Measurements from ENCODE around the gene KRT78. TPM values are rescaled to one million over a fixed set of nuclear protein-coding genes. Genes with fewer than 3 reads are reported as not detected.
A peak's percentile ranks its signal among the peaks of the same experiment; 100 is the strongest.

Gene KRT78
- total and polyA plus RNA-seq, 9 of the 15 experiments (the other 6 are each of a cell fraction or from before 2014, with no cell fraction given), result not detected

GRCh38 chr12:52805739-52806138, 43.1 kb downstream of the KRT78 start:
- Histone ChIP-seq H3K9me1 (ENCODE audit: control insufficient read depth, insufficient read depth, low read length) (no peaks in the 10 kb centered on the region), H3K4me1 (replicated peaks in 1 of 2; ENCODE audit: control insufficient read depth in 2 of 2, insufficient read depth in 2 of 2, low read length in 2 of 2) (no peaks in the 10 kb centered on the region; a peak in 1 of 5 replicates), H4K20me1 (replicated peaks; ENCODE audit: control insufficient read depth, insufficient read depth, low read length) (peaks cover 4% of the 10 kb centered on the region; the same call in 1 of the 2 replicates), H3K9me3 (replicated peaks; ENCODE audit: control insufficient read depth, insufficient read depth, low read depth, low read length) (no peaks in the 10 kb centered on the region), H3K4me3 (no peak overlapping the region), H3K27me3 (ENCODE audit: control insufficient read depth in 2 of 2, insufficient read depth in 2 of 2, low read length in 2 of 2) (peaks cover 19 to 45% of the 10 kb centered on the region in 2 experiments), H2AFZ (ENCODE audit: low read depth, low read length) (no peak overlapping the region), H3K79me2 (ENCODE audit: control insufficient read depth, insufficient read depth, low read length) (no peaks in the 10 kb centered on the region), H3K27ac (ENCODE audit: extremely low read depth, low read depth, low read length) (no peak overlapping the region), H3K4me2 (ENCODE audit: insufficient read depth, low read length) (no peak overlapping the region), H3K9ac (ENCODE audit: insufficient read depth in 1 of 2, low read depth in 2 of 2, low read length in 2 of 2) (no peak overlapping the region), H3K36me3 (ENCODE audit: control insufficient read depth, insufficient read depth, low read length) (no peaks in the 10 kb centered on the region)
- ATAC-seq (no peak), DNase-seq (ENCODE audit: extremely low read depth in 1 of 4, low spot score in 3 of 4) (no peak), FAIRE-seq (no peak)
- 6% methylated on average over 3 of the region's 3 CpGs for WGBS (ENCODE audit: insufficient coverage, low coverage, missing lambda C conversion rate)
- no TSS peak for BruUV-seq (replicated peaks)
- intact Hi-C loops (cut with micrococcal nuclease) (no loop called here), in situ Hi-C loops (cut with MboI) (no loop called here)
- TF ChIP-seq ARID2 (IDR thresholded peaks at IDR 0.05) (no peak), ADNP (tag; IDR thresholded peaks at IDR 0.05) (no peak), ZNF699 (CRISPR knock-in tag; IDR thresholded peaks at IDR 0.05; ENCODE audit: insufficient replicate concordance) (no peak), IFI16 (CRISPR knock-in tag; IDR thresholded peaks at IDR 0.05) (no peak), JUN (IDR thresholded peaks at IDR 0.05; ENCODE audit: borderline replicate concordance, low read depth, low read length) (no peak), JUN (CRISPR knock-in tag; IDR thresholded peaks at IDR 0.05; ENCODE audit: borderline replicate concordance) (no peak)
- CTCF ChIA-PET (ENCODE audit: low intra/inter-chr PET ratio), result no interaction called here
- POLR2A ChIA-PET, result interaction anchor here (0.6 to 0.8 kb wide), 2 partner anchors 10 to 89 kb away, joined by 3 read pairs; partner anchors contain the start of gene KRT3

- H3K4me2 ChIP-seq (ENCODE audit: insufficient read depth, low read length), result no peak overlapping the region
- intact Hi-C loops (cut with micrococcal nuclease), result no loop called here
- no peak overlapping the region for H3K4me3 ChIP-seq
- no peaks in the 10 kb centered on the region for H3K36me3 ChIP-seq (ENCODE audit: control insufficient read depth, insufficient read depth, low read length)
- H3K9me3 ChIP-seq (replicated peaks; ENCODE audit: control insufficient read depth, insufficient read depth, low read depth, low read length), result no peaks in the 10 kb centered on the region
- ChIA-PET CTCF (ENCODE audit: low intra/inter-chr PET ratio) (no interaction called here), POLR2A (interaction anchor here (0.6 kb wide), 1 partner anchor 88 kb away, joined by 3 read pairs; no protein-coding TSS in a partner anchor)
- H3K79me2 ChIP-seq (ENCODE audit: control insufficient read depth, insufficient read depth, low read length), result no peaks in the 10 kb centered on the region
- H3K27me3 ChIP-seq (ENCODE audit: control insufficient read depth in 2 of 2, insufficient read depth in 2 of 2, low read length in 2 of 2), result peaks cover 19 to 45% of the 10 kb centered on the region in 2 experiments; a peak in 4 of 5 replicates
- 8% methylated on average over 1 of the region's 1 CpG for WGBS (ENCODE audit: insufficient coverage, low coverage, missing lambda C conversion rate)
- DNase-seq (ENCODE audit: extremely low read depth in 1 of 4, low spot score in 3 of 4) (no peak), ATAC-seq (peak; percentile 64), FAIRE-seq (no peak)
- peaks cover 4% of the 10 kb centered on the region; the same call in 1 of the 2 replicates for H4K20me1 ChIP-seq (replicated peaks; ENCODE audit: control insufficient read depth, insufficient read depth, low read length)
- H3K4me1 ChIP-seq (replicated peaks in 1 of 2; ENCODE audit: control insufficient read depth in 2 of 2, insufficient read depth in 2 of 2, low read length in 2 of 2), result no peaks in the 10 kb centered on the region; a peak in 1 of 5 replicates
- no TSS peak for BruUV-seq (replicated peaks)
- no peaks in the 10 kb centered on the region for H3K9me1 ChIP-seq (ENCODE audit: control insufficient read depth, insufficient read depth, low read length)
- in situ Hi-C loops (cut with MboI), result no loop called here
- H3K9ac ChIP-seq (ENCODE audit: insufficient read depth in 1 of 2, low read depth in 2 of 2, low read length in 2 of 2), result no peak overlapping the region
- H2AFZ ChIP-seq (ENCODE audit: low read depth, low read length), result no peak overlapping the region
- H3K27ac ChIP-seq (ENCODE audit: extremely low read depth, low read depth, low read length), result no peak overlapping the region
- peak; percentile 78 for TF ChIP-seq ZNF384 (IDR thresholded peaks at IDR 0.05; ENCODE audit: low read depth, low read length)
Observed at GRCh38 chr12:52805000-52805399, 43.8 kb downstream of the KRT78 start.

Data from K562 (cell line).